Panc1 (cell line): ENCODE results near the gene FBXW8. TPM values are rescaled to one million over a fixed set of nuclear protein-coding genes. Genes with fewer than 3 reads are reported as not detected.

ENCODE experiments used
- ATAC-seq: fragments of 200-7000 bp; cut with Tn5 transposase; 2 replicates; pipeline ENCODE4 v1.9.1; 2020; ENCODE audit warnings: mild to moderate bottlenecking, moderate library complexity
- BruUV-seq: library from RNA; stranded (reverse); fragments of 400-500 nt; replicated peaks from 2 replicates; lab custom pipeline; 2021; lab: Mats Ljungman, UMichigan
- CTCF ChIA-PET: fragments of 300-600 bp; sonication (Branson Sonifier 250); formaldehyde crosslinking; loops from one replicate; lab custom pipeline; 2022; ENCODE audit warnings: antibody characterized with exemption; lab: Charles Lee
- POLR2A ChIA-PET: fragments of 300-600 bp; sonication (Branson Sonifier 250); formaldehyde crosslinking; loops from one replicate; lab custom pipeline; 2022; ENCODE audit warnings: antibody characterized with exemption; lab: Charles Lee
- DNase-seq: peaks from one replicate; pipeline ENCODE4 v3.0.0-alpha.2; 2010; ENCODE audit warnings: low read depth, low spot score
- H3K27ac ChIP-seq: 2 replicates; pipeline ENCODE4 v1.5.1; 2011; ENCODE audit warnings: mild to moderate bottlenecking, low read length, inconsistent platforms
- H3K27me3 ChIP-seq: fragments of 200-500 bp; sonication (Bioruptor generic); 2 replicates; pipeline ENCODE4 v1.6.0; 2014; ENCODE audit warnings: low read length, inconsistent platforms; ENCODE audit not compliant: control insufficient read depth, insufficient read depth
- H3K36me3 ChIP-seq: fragments of 200-500 bp; sonication (Bioruptor generic); 2 replicates; pipeline ENCODE4 v1.5.1; 2014; ENCODE audit warnings: inconsistent platforms, mild to moderate bottlenecking, low read length, moderate library complexity; ENCODE audit not compliant: control insufficient read depth, insufficient read depth
- H3K4me1 ChIP-seq: 2 replicates; pipeline ENCODE4 v1.5.1; 2011; ENCODE audit warnings: inconsistent platforms, mild to moderate bottlenecking, low read length, moderate library complexity; ENCODE audit not compliant: control insufficient read depth, insufficient read depth
- H3K4me3 ChIP-seq, 2 experiments: 2 replicates each; pipeline ENCODE4 v1.5.1; 2011 to 2012; ENCODE audit warnings: low read depth in 2 of 2, low read length in 2 of 2, mild to moderate bottlenecking in 2 of 2, inconsistent platforms in 1 of 2, moderate library complexity in 1 of 2
- H3K9me3 ChIP-seq: fragments of 200-500 bp; sonication (Bioruptor generic); 2 replicates; pipeline ENCODE4 v1.5.1; 2014; ENCODE audit warnings: low read depth, mild to moderate bottlenecking, inconsistent platforms, low read length, moderate library complexity; ENCODE audit not compliant: control insufficient read depth, insufficient read depth
- POLR2AphosphoS5 ChIP-seq: IDR thresholded peaks from 2 replicates; pipeline ENCODE4 v1.6.1; 2012; ENCODE audit warnings: mild to moderate bottlenecking, low read depth, low read length, moderate library complexity
- REST ChIP-seq, 2 experiments: IDR thresholded peaks; 2 replicates each; pipeline ENCODE4 v1.6.1; 2011 to 2012; ENCODE audit warnings: low read depth in 2 of 2, control low read depth in 1 of 2, low read length in 1 of 2, mild to moderate bottlenecking in 1 of 2, moderate library complexity in 1 of 2; ENCODE audit not compliant: insufficient read depth in 1 of 2
- SIN3A ChIP-seq: IDR thresholded peaks from 2 replicates; pipeline ENCODE4 v1.6.1; 2012; ENCODE audit warnings: low read depth, mild to moderate bottlenecking, low read length, moderate library complexity, borderline replicate concordance; ENCODE audit not compliant: insufficient read depth
- TCF7L2 ChIP-seq: IDR thresholded peaks from 2 replicates; pipeline ENCODE4 v1.6.1; 2011; ENCODE audit warnings: mild to moderate bottlenecking, low read depth, low read length, inconsistent platforms
- in situ Hi-C: cut with HindIII; loops from 2 replicates; pipeline ENCODE4 v1.10.0; 2016; ENCODE audit warnings: low sequenced_read_pairs, low pct_unique_long_range_greater_than_20kb
- intact Hi-C: fragments of 100-400 bp; cut with micrococcal nuclease; formaldehyde crosslinking; loops from one replicate; pipeline ENCODE4 v1.10.0; 2022; ENCODE audit not compliant: unreplicated experiment
- total RNA-seq: library from RNA; stranded (reverse); gene quantifications from one replicate; pipeline ENCODE4 v1.2.1, GENCODE V29; 2021; ENCODE audit not compliant: unreplicated experiment
- TF ChIP-seq, protein P1 (sequence below): fragments of 450-650 bp; IDR thresholded peaks from 2 replicates; pipeline ENCODE4 v1.5.1; 2017; ENCODE audit warnings: mild to moderate bottlenecking

FBXW8 gene
- total RNA-seq, 1 experiment from 2014 or later = 18.0 TPM

DNA sequence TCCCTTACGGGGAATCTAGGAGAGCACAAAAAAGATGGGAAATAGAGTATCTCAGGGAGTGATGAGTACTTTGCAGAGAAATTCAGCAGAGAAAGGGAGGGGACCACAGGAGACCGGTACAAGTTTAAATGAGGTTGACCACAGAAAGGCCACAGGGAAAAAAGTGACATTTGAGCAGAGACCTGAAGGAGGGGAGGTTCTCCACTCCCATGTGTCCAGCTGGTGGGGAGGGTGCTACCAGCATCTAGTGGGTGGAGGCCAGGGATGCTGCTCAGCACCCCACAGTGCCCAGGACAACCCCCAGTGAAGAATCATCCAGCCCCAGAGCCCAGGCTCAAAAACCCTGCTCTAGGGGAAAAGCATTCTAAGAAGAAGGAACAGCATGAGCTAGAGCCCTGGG lies 153.8 kb downstream of the FBXW8 start:
- H3K27ac ChIP-seq = no peak overlapping the region
- TF ChIP-seq TCF7L2 (no peak), REST (IDR thresholded peaks at IDR 0.05; ENCODE audit: insufficient read depth in 1 of 2, low read depth in 2 of 2, low read length in 1 of 2) (no peak), POLR2AphosphoS5 (no peak)
- TF ChIP-seq, protein P1, sequence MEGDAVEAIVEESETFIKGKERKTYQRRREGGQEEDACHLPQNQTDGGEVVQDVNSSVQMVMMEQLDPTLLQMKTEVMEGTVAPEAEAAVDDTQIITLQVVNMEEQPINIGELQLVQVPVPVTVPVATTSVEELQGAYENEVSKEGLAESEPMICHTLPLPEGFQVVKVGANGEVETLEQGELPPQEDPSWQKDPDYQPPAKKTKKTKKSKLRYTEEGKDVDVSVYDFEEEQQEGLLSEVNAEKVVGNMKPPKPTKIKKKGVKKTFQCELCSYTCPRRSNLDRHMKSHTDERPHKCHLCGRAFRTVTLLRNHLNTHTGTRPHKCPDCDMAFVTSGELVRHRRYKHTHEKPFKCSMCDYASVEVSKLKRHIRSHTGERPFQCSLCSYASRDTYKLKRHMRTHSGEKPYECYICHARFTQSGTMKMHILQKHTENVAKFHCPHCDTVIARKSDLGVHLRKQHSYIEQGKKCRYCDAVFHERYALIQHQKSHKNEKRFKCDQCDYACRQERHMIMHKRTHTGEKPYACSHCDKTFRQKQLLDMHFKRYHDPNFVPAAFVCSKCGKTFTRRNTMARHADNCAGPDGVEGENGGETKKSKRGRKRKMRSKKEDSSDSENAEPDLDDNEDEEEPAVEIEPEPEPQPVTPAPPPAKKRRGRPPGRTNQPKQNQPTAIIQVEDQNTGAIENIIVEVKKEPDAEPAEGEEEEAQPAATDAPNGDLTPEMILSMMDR = no peak
- no peaks in the 10 kb centered on the region for H3K36me3 ChIP-seq
- no peaks in the 10 kb centered on the region for H3K4me1 ChIP-seq
- BruUV-seq = no TSS peak
- H3K9me3 ChIP-seq = no peaks in the 10 kb centered on the region
- ChIA-PET POLR2A (no interaction called here), CTCF (no interaction called here)
- no peaks in the 10 kb centered on the region for H3K27me3 ChIP-seq
- in situ Hi-C loops = no loop called here
- no peak for DNase-seq
- intact Hi-C loops = no loop called here
- no peak overlapping the region for H3K4me3 ChIP-seq
- ATAC-seq = no peak

DNA sequence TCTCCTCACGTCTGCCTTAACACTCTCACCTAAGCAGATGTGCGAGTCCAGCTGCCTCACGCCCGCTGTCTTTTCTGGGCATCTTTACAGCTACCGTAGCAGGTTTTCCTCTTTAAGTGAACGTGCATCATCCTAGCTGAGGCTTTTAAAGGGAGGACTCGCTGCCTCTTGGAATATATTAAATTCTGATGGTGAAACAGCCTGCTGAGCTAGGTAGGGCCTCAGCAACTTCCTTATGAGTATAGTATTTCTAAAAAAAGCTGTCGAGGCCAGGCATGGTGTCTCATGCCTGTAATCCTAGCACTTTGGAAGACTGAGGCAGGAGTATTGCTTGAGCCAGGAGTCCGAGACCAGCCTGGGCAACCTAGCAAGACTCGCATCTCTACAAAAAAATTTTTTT lies 156.3 kb downstream of the FBXW8 start:
- in situ Hi-C loops = no loop called here
- Histone ChIP-seq H3K27ac (no peak overlapping the region), H3K4me3 (no peak overlapping the region), H3K4me1 (no peaks in the 10 kb centered on the region), H3K36me3 (no peaks in the 10 kb centered on the region), H3K9me3 (no peaks in the 10 kb centered on the region), H3K27me3 (no peaks in the 10 kb centered on the region)
- DNase-seq (no peak), ATAC-seq (no peak)
- POLR2A ChIA-PET = no interaction called here
- TF ChIP-seq TCF7L2 (no peak), SIN3A (no peak)
- TF ChIP-seq, protein P1 = no peak
- intact Hi-C loops = no loop called here
- BruUV-seq = no TSS peak
- CTCF ChIA-PET = no interaction called here

DNA sequence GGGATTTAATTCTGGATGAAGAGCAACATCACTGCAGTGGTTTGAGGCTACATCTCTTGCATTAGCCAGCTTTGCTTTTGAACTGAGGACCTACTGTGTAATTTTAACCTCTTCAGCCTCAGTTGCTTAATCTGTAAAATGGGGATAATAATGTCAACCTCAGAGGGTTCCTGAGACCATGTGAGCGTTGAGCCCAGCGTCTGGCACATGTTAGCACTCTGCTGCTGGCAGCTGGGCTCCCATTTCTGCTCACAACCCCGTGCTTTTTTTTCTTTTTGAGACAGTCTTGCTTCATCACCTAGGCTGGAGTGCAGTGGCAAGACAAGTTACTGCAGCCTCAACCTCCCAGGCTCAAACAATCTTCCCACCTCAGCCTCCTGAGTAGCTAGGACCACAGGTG lies 156.9 kb downstream of the FBXW8 start:
- POLR2A ChIA-PET = no interaction called here
- no peak overlapping the region for H3K27ac ChIP-seq
- ATAC-seq (no peak), DNase-seq (no peak)
- no peaks in the 10 kb centered on the region for H3K9me3 ChIP-seq
- CTCF ChIA-PET = no interaction called here
- no peaks in the 10 kb centered on the region for H3K36me3 ChIP-seq
- no TSS peak for BruUV-seq
- intact Hi-C loops = no loop called here
- TF ChIP-seq REST (IDR thresholded peaks at IDR 0.05; ENCODE audit: insufficient read depth in 1 of 2, low read depth in 2 of 2, low read length in 1 of 2) (no peak), SIN3A (no peak)
- no peaks in the 10 kb centered on the region for H3K27me3 ChIP-seq
- in situ Hi-C loops = no loop called here
- H3K4me3 ChIP-seq = no peak overlapping the region
- no peaks in the 10 kb centered on the region for H3K4me1 ChIP-seq
